PC-9 (cell line): ENCODE data around the gene WBP2.

Experiments
- CTCF ChIP-seq: fragments of 200-600 bp; sonication (generic); conservative IDR thresholded peaks from 2 replicates; pipeline ENCODE4 v1.6.1; 2017; ENCODE audit warnings: mixed run types, antibody characterized with exemption, mild to moderate bottlenecking, moderate library complexity
- EZH2 ChIP-seq: fragments of 200-600 bp; sonication (generic); IDR thresholded peaks from 2 replicates; pipeline ENCODE4 v1.8.0; 2017; ENCODE audit warnings: antibody characterized with exemption, low read depth

GRCh38 chr17:75856062-75856756 lies 1.1 kb upstream of the WBP2 start:
- TF ChIP-seq CTCF (0 out of 2 replicates have a peak, but pooled peaks have one; percentile 52), EZH2 (no peak)
